Measurements from ENCODE around the gene LIN7B. TPM values are rescaled to one million over a fixed set of nuclear protein-coding genes. Genes with fewer than 3 reads are reported as not detected.

LIN7B gene
- total and polyA plus RNA-seq, 2 of the 13 experiments (the other 11 are each of a cell fraction or from before 2014, with no cell fraction given) = 5.3 to 7.6 TPM

GRCh38 chr19:49127674-49128544, 13.7 kb downstream of the LIN7B start (continued):
- peak; percentile 97 for TF ChIP-seq ZGPAT (CRISPR knock-in tag; IDR thresholded peaks at IDR 0.05)
- no peak for TF ChIP-seq PRPF4 (IDR thresholded peaks at IDR 0.05; ENCODE audit: low read depth, low read length, poor library complexity, severe bottlenecking)
- TF ChIP-seq SIN3B (IDR thresholded peaks at IDR 0.05; ENCODE audit: low read length) = peak; percentile 90
- TF ChIP-seq POLR2A (IDR thresholded peaks at IDR 0.05; ENCODE audit: insufficient read depth in 1 of 2, low read depth in 2 of 2, low read length in 2 of 2) = peak; percentile 17 to 80; a peak in 3 of 4 replicates
- TF ChIP-seq PTBP1 (IDR thresholded peaks at IDR 0.05; ENCODE audit: low read depth, low read length, poor library complexity, severe bottlenecking) = no peak
- TF ChIP-seq ARID4A (CRISPR knock-in tag; IDR thresholded peaks at IDR 0.05; ENCODE audit: borderline replicate concordance) = peak; percentile 85
- 0 out of 2 replicates have a peak, but pooled peaks have one; percentile 58 for TF ChIP-seq ZNF326 (CRISPR knock-in tag; IDR thresholded peaks at IDR 0.05; ENCODE audit: borderline replicate concordance)
- peak; percentile 100 for TF ChIP-seq LBX2 (CRISPR knock-in tag; IDR thresholded peaks at IDR 0.05; ENCODE audit: borderline replicate concordance)
- 0 out of 2 replicates have a peak, but pooled peaks have one; percentile 63 for TF ChIP-seq RELA (CRISPR knock-in tag; IDR thresholded peaks at IDR 0.05)
- no peak for TF ChIP-seq ZBTB46 (CRISPR knock-in tag; IDR thresholded peaks at IDR 0.05; ENCODE audit: borderline replicate concordance)
- peak; percentile 10 for TF ChIP-seq SRSF1 (optimal IDR thresholded peaks at IDR 0.05; ENCODE audit: low read depth, low read length)
- TF ChIP-seq RXRA (CRISPR knock-in tag; IDR thresholded peaks at IDR 0.05) = peak; percentile 86; the same call in 1 of the 2 replicates
- TF ChIP-seq CCDC6 (CRISPR knock-in tag; IDR thresholded peaks at IDR 0.05) = peak; percentile 99
- peak; percentile 97 for TF ChIP-seq ZNF878 (CRISPR knock-in tag; IDR thresholded peaks at IDR 0.05)
- no peak for TF ChIP-seq GATA4 (IDR thresholded peaks at IDR 0.05; ENCODE audit: borderline replicate concordance, low read depth)
- peak; percentile 93 for TF ChIP-seq ZNF18 (CRISPR knock-in tag; IDR thresholded peaks at IDR 0.05; ENCODE audit: insufficient replicate concordance)
- TF ChIP-seq ZNF292 (CRISPR knock-in tag; IDR thresholded peaks at IDR 0.05; ENCODE audit: borderline replicate concordance, low read depth) = no peak
- peak; percentile 90 for TF ChIP-seq JUNB (CRISPR knock-in tag; IDR thresholded peaks at IDR 0.05; ENCODE audit: borderline replicate concordance)
- peak; percentile 91 for TF ChIP-seq ZNF331 (CRISPR knock-in tag; IDR thresholded peaks at IDR 0.05)

All from HepG2 (cell line).